NCI-H2196 (cell line): ENCODE results near the gene LSM3.

Experiments used
- DNase-seq: peaks from one replicate; lab custom pipeline; 2025; ENCODE audit not compliant: unreplicated experiment; lab: John Stamatoyannopoulos, UW

The LSM3 gene

DNA sequence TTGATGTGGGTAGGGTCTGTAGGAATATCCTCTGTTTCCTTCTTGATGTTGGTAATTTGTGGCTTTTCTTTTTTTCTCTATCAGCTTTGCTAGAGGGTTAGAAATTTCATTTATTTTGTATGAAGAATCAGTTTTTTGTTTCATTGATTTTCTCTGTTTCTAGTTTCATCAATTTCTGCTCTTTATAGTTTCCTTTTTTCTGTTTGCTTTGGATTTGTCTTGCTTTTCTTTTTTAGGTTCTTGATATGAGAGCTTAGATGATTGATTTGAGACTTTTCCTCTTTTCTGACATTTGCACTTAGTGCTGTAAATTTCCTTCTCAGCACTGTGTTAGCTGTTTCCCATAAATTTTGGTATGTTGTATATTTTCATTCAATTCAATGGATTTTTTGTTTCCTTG lies 61.3 kb downstream of the LSM3 start:
- no peak for DNase-seq

DNA sequence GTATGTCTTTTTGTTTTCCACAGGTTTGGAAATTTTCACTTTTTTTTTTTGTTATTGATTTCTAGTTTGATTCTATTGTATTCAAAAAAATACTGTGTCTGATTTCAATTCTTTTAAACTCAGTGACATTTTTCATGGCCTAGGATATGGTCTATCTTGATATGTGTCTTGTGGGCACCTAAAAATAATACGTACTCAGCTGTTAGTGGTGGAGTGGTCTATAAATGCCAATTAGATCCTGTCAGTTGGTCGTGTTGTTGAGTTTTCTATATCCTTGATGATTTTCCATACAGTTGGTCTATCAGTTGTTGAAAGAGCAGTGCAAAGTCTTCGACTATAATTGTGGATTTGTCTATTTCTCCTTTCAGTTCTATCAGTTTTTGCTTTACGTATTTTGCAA lies 61.7 kb downstream of the LSM3 start:
- no peak for DNase-seq

DNA sequence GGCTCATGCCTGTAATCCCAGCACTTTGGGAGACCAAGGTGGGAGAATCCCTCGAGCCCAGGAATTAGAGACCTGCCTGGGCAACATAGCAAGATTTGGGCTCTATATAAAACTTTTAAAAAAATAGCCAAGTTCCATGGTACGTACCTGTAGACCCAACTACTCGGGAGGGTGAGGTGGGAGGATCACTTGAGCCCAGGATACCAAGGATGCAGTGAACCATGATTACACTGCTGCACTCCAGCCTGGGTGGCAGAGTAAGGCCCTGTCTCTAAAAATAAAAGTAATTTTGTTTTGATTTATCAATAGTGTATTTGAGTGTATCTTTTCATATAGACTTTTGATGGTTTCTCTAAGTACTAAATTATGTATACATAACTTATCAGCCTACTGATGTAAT lies 63.1 kb downstream of the LSM3 start:
- DNase-seq, result no peak

DNA sequence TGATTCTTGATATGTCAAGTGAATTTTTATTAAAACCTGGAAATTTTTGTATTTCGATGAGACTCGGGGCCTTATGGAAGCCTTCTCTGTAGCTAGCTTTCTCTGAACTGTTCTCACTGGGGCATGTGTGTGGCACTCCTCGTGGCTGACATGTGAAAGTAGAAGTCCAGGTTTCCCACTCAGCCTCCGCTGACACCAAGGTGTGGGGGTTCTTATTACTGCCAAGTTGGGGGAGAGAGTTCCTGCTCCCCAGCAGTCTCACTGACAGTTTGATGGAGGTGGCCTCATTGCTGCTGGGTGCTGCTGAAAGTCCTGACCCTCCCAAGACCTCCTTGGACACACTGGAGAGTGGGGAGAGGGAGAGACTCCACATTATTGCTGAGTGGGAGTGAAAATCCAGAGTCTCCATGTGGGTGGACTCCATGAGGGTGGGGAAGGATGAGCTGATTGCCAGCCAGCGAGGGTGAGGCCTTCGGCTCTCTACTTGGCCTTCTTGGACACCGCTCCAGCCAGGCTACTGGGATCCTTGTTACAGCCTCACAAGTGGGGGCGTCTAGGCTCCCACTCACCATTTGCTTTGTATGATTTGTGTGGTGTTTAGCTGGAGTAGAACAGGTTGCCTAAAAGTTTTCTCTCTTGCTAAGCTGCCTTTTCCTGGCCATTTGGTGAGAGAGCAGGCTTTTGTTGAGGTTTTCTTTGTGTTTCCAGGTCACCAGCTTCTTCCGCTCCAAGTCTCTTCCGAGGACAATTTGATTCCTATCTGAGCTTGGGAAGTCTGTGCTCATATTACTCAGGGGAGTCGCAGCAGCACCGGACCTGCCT lies 64.1 kb downstream of the LSM3 start:
- no peak for DNase-seq

DNA sequence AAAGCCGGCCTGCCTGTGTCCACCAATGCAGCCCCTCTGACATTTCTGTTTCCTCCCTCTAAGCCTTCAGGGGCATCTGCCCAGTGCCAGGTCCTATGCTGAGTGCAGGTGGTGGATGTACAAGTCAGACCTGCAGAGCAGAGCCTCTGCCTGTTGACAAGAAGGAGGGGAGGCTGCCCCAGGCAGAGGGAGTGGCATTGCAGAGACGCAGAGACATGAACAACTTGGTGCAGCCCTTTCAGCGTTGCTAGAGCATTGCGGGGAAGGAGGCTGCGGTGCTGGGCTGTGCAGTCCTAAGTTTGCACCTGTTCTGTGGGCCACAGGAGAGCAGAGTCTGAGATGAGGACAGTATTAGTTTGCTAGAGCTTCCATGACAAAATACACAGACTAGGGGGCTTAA lies 65.2 kb downstream of the LSM3 start:
- DNase-seq, result no peak

DNA sequence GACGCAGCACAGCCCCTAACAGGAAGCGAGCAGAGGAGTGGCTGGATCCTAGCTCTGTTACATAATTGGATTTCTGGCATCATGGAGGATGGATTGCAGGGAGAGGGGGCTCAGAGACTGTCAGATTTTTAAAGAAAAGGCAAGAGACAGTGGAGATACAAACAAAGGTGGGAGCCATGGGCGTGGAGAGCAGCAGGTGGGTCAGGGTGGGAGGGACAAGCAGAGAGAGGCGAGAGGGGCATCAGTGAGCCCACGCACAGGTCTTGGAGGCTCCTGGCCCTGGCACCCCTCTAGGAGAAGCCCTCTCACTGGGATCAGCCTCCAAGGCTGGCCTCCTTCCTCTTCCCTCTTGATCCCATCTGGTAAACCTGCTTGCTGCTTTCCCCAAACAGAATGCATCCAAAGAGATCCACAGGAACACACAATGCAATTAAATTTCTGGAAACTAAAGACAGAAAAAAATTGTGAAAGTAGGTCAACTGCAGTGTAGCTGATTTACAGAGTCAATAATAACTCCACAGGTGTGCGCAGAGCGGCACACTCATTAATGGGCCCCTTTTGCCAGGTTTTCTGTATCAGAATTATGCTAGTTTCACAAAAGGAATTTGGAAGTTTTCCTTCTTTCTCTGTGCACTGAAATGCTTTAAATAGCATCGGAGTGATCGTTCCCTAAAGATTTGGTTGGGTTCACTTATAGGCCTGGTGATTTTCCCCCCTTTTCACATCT lies 66.1 kb downstream of the LSM3 start:
- DNase-seq, result no peak

DNA sequence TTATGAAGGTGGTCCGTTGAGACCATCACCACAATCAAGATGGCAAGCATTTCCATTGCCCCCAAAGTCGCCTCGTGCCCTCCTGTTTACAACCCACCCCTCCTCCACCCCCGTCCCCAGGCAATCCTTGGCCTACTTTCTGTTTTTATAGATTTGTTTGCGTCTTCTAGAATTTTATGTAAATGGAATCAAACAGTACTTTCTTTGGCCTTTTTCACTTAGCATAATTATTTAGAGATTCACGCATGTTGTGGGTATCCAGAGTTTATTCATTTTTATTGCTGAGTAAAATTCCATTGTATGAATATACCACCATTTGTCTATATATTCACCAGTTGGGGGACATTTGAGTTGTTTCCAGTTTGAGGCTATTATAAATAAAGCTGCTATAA lies 66.6 kb downstream of the LSM3 start:
- no peak for DNase-seq

DNA sequence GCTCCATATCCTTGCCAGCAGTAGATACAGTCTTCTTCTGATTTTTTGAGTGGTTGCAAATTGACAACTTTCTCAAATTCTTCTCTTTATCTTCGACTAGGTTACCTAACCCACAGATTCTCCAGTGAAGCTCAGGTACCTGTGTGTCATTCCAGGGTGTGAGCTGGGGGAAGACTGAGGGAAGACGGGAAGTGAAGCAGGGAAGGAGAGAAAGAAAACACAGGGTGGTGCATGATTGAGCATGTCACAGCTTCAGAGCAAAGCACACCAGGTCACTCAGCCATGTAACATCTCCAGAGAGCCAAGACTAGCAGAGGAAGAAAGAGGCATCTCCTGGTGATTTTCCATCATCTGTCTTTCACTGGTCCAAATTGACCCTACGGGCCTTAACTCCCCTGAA lies 67.2 kb downstream of the LSM3 start:
- no peak for DNase-seq

DNA sequence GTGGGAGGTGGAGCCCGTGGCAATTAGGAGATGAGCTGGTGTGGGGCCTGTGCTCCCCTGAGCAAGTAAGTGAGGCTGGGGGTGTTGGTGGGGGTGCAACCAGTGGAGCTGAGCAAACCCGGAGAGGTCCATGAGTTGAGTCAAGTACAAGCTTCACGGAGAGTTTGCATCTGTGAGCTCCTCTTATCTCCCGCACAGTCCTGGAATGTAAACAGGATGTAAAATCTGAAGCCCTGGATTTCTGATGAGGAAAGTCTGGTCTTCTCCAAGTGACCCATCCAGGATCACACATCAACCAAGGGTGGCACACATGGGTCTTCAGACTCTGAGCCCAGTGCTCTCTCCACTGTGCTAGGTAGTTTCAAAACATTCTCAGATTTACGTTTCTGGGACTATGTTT lies 67.8 kb downstream of the LSM3 start:
- no peak for DNase-seq

DNA sequence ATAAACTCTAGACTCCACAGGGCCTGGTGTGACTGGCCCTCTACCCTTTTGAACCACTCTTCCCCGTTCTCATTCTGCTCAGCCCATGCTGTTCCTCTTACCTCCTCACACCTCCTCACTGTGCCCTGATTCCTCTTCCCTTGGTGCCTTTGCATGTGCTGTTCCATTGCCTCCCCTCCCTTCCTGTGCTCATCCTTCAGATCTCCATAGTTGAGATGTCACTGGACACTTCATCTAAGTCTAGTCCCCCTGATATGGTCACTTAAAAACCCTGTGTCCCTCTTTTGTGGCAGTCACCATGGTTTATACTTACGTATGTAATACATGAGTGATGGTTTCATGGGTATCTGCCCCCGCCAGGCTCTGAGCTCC lies 69.8 kb downstream of the LSM3 start:
- no peak for DNase-seq

DNA sequence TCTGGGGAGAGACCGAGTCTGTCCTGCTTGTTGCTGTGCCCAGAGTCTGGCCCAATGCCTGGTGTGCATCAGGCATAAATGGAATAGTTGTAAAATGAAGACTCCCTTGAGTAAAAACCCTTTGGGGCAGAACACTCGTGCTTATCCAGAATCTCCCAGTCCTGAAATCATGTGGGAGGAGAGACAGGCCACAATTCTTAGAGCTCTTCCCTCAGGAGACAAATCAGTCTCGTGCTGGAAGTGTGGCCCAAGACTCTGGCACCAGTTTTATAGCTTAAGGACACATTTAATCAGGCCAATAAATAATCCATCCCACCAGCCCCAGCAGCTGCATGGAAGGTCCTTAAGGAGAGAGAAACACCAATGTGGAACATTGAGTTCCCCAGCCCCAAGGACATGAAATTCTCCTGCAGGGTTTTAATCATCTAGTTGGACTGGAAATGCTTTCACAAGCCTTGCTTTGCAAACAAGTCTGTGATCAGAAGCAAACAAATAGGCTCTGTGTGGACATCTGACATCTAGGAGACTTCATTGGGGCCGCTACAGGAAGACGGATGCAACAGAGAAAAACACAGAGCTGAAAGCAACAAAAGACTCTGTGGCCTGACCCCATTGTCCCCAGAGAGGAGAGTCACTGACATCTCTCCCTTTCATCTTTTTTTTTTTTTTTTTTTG lies 70.4 kb downstream of the LSM3 start:
- no peak for DNase-seq
